Suppressor macrophage treated with lipopolysaccharide for 4 hours (primary cell): ENCODE results near the gene RNF8.
A peak's percentile ranks its signal among the peaks of the same experiment; 100 is the strongest.
"Not testable (repeated sequence)": the region's sequence is repeated elsewhere in the genome, so short reads cannot be mapped to it uniquely, and the experiment has no call there.

ENCODE experiments used
- DNase-seq: peaks from one replicate; pipeline ENCODE4 v3.0.0-alpha.2; 2020

Gene RNF8

DNA sequence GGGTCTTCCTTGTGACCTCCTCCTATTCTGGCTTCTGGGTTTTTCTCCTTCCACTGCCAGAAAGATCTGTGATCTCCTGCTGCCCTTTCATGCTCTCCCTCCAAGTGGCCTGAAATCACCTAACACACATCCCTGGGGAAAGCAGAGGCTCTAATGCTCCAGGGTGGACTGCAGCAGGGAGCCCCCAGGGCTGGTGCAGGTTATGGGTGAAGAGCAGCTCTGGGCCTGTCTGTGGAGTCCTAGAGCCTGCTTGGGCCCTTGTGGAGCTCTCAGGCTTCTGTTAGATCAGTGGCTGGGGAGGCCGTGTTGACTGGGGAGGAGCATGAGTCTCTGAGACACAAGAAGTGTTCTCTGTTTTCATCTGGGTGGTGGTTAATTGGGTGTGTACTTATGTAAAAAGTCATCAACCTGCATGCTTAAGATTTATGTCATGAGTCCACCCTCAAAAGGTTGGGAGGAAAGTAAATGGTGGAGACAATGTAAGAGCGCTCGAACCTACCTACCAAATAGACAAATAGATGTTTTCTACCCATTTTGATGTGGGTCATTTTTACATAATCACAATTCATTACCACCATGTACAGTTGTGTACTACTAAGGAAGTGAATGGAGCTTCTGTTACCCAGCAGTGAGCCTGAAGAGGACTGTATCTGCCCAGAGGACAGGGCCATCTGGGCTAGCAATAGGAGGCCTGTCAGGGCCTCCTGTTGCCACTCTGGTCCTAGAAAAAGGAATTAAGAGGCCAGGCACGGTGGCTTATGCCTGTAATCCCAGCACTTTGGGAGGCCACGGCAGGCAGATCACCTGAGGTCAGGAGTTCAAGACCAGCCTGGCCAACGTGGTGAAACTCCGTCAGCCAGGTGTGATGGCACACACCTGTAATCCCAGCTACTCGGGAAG is 32.0 kb upstream of the RNF8 start:
- no peak for DNase-seq

DNA sequence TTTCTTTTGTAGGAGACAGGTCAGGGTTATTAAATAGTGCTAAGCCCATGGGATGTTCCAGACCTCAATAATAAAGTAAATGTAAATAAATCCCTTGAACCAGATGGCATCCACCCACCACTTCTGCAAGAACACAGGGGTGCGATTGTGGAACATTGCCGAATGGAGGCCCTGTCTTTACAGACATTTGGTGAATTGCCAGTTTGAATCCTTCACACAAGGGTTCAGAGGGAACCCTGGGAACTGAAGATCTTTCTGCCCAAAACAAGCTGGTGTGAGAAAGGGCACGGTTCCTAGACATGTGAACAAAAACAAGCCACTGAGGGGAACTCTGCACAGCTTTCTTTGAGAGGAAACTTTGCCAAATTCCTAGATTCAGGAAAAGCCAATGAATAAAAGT is 30.2 kb upstream of the RNF8 start:
- no peak for DNase-seq

DNA sequence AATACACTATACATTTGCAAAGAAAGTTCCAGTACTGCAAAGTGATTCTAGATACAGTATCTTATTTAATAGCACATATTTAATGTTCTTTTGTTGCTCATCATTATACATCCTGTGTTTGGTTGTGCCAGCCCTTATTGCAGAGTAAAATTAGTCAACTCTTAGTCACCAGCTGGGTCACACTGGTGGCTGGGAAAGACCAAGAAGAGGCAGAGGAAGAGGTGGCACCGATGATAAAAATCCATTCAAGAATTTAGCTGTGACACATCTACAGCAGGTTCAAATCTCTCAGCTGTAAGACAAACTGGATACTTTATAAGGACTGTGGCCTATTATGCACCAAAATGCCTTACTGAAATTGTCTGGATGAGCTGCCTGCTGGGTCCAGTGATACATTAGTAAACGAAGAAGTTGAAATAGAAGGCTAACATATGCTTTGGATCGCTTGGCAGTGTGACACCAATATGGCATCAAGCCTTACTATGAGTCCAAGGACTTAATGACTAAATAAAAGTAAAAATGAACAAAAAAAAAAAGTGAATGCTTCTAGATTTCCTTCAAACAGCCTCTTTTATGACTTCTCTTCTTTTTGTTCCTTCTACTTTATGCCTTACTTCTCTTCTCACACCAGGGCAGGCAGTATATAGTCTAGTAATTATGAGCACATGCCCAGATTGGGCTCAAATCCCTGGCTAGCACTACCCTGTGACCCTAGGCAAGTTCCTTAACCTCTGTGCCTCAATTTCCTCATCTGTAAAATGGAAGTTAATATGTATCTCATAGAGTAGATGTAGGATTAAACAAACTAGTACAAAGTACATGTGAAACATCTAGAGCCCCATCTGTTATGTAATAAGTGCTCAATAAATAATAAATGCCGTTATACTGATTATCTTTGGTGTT is 29.4 kb upstream of the RNF8 start:
- DNase-seq, result peak; percentile 78

DNA sequence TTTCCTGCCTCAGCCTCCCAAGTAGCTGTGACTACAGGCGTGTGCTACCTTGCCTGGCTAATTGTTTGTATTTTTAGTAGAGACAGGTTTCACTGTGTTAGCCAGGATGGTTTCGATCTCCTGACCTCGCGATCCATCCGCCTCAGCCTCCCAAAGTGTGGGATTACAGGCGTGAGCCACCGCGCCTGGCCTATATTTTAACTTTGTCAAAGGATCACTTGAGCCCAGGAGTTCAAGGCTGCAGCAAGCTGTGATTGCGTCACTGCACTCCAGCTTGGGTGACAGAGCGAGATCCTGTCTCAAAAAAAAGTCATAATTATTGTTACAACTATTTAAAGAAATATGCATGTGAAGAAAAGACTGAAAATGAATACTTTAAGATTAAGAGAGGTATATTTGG is 23.4 kb upstream of the RNF8 start:
- not testable (repeated sequence) for DNase-seq

DNA sequence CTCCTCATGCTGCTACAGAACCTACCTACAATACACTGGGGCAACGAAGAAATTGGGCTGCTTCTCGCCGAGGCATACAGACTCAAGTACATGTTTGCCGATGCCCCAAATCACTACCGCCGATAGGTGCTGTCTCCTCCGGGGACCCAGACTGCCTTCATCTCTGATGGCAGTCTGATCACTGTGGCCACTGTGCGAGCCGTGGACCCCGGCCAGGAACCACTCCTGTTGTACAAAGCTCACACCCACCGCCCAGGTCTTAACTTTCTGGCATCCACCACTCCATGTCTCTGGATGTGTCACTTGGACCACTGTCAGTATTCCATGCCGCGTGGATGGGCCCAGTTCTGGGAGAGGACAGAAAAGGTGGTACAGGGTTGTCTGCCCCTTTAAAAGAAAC is 22.7 kb upstream of the RNF8 start:
- DNase-seq, result no peak

DNA sequence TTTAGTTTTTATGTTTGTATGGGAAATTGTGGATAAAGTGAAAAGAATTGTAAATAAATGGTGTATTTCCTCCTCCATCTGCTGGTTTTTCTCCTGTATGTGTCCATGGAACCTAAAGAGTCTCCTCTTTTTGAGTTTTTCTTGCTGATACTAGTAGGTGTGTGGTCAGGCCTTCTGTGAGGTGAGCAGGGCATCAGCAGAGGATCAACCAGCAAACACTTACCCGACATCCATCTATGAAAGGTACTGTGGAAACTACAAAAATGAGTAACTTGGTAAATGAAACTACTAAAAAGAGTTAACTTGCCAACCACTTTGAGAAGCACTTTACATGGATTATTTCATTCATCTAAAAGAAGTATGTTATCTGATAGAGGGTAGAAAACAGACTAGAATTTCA is 20.9 kb upstream of the RNF8 start:
- no peak for DNase-seq

DNA sequence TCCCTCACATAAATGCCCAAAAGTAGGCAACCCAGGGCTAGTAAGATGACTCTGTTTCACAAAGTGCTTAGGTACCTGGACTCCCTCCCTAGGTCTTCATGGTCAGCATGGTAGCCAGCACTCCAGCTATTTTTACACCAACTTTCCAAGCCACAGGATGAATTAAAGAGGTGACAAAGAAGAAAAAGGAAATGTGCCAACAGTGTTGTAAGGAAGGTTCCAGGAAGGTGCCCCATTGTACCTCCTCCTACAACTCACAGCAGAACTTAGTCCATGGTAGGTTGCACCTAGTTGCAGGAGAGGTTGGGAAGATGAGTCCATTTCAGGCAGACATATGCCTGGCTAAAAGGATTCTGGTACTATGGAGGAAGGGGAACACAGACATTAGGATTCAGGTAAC is 19.7 kb upstream of the RNF8 start:
- no peak for DNase-seq

DNA sequence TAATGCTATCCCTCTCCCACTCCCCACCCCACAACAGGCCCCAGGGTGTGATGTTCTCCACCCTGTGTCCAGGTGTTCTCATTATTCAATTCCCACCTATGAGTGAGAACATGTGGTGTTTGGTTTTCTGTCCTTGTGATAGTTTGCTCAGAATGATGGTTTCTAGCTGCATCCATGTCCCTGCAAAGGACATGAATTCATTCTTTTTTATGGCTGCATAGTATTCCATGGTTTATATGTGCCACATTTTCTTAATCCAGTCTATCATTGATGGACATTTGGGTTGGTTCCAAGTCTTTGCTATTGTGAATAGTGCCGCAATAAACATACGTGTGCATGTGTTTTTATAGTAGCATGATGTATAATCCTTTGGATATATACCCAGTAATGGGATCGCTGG is 15.5 kb upstream of the RNF8 start:
- DNase-seq, result not testable (repeated sequence)

DNA sequence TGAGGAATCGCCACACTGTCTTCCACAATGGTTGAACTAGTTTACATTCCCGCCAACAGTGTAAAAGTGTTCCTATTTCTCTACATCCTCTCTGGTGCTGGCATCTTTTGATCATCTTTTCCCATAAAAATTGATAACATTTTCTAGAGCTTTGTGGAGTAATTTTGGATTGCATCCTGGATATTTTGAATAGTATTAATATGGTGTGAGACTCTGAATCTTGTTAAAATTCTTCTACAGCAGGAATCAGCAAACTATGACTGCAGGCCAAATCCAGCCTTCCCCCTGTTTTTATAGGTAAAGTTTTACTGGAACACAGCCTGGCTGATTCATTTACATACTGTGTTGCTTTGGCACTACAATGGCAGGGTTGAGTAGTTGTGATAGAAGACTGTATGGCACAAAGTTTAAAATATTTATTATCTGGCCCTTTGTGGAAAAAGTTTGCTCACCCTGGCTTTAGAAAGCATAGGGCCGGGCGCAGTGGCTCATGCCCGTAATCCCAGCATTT is 15.0 kb upstream of the RNF8 start:
- DNase-seq, result no peak

DNA sequence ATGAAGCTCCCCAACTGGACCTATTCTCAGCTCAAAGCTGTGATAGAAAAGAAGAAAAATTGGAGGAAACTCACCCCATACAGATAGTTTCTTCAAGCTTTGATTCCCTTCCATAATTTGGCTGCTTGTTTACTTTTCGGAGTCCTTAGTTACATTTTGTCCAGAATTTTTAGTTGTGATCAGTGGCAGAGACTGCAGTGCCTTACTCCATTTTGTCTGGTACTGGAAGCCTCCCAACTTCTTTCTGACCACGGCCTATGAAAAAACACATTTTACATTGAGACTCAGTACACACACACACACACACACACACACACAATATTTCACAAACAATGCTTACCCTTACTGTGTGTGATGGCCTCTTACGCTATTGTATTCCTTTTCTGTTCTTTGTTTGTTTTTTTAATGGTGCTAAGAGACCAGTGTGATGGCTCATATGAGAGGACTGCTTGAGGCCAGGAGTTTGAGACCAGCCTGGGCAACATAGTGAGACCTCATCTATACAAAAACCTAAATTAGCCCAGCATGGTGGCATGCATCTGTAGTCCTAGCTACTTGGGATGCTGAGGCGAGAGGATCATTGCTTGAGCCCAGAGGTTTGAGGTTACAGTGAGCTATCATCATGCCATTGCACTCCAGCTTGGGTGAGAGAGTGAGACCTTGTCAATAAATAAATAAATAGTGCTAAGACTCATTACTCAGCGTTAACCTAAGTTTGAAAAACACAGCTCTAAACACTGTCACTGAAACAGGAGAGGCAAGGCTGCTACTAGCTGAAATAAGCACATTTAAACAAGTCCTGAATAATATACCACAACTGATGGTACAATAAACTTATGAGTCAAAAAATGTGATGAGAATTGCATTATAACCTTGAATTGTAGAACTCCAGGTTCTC is 13.8 kb upstream of the RNF8 start:
- no peak for DNase-seq

DNA sequence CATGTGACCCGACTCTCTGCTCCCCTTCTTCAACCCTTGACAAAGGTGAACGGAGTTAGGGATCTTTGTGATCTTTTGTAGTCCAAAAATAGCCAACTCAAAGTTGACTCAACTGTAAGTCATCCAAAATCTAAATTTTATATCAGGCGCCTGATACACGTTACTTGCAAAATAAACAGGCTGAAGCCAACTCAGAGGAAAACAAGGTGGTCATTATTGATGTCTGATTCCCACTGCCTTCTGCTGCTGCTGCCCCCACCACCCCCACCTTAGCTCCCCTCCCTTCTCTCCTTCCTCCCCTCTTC is 13.2 kb upstream of the RNF8 start:
- DNase-seq, result no peak

DNA sequence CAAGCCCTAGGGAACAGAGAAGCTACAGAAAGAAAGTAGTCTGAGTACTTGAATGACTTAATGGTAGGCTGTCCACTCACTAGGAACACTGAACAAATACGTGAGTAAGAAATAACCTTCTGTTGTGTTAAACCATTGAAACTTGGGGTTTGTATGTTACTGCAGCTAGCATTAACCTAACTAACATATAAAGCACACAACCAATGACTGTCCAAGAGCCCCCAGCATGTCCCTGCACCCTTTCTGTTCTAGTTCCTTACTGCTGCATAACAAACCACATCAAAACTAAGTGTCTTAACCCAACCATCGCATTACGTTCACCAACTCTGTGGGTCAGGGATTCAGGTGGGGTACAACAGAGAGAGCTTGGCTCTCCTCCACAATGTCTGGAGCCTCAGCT is 10.5 kb upstream of the RNF8 start:
- DNase-seq, result no peak

DNA sequence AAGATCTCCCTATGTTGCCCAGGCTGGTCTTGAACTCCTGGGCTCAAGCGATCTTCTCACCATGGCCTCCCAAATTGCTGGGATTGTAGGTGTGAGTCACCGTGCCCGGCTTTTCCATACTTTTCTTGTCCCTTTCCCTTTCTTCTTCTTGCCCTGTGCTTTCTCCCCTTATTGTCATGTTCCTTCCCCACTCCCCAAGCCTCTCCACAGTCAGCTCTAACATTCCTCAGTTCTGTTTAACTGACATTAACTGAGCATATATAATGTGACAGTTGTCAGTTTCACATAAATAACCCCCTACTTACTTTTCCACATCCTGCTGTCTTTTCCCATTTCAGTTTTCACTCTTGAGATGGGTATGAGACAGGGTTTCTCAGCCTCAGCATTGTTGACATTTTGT is 9.5 kb upstream of the RNF8 start:
- DNase-seq, result no peak

DNA sequence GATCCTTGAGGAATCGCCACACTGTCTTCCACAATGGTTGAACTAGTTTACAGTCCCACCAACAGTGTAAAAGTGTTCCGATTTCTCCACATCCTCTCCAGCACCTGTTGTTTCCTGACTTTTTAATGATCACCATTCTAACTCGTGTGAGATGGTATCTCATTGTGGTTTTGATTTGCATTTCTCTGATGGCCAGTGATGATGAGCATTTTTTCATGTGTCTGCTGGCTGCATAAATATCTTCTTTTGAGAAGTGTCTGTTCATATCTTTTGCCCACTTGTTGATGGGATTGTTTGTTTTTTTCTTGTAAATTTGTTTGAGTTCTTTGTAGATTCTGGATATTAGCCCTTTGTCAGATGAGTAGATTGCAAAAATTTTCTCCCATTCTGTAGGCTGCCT is 8.0 kb upstream of the RNF8 start:
- DNase-seq, result not testable (repeated sequence)

DNA sequence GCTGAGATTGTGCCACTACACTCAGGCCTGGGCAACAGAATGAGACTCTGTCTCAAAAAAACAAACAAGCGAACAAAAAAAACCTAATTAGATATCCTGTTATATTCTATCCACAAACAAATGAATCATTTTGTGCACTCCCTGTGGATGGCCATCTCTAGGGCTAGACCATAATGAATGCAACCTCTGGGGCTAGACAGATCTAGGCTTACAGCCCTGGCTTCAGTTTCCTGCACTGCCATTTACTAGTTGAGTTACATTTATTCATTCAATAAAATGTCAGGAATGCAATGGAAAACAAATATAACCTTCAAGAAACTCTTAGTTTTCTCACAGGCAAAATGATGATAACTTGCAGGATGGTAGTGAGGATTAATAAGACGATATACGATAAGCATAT is 6.6 kb upstream of the RNF8 start:
- DNase-seq, result no peak

DNA sequence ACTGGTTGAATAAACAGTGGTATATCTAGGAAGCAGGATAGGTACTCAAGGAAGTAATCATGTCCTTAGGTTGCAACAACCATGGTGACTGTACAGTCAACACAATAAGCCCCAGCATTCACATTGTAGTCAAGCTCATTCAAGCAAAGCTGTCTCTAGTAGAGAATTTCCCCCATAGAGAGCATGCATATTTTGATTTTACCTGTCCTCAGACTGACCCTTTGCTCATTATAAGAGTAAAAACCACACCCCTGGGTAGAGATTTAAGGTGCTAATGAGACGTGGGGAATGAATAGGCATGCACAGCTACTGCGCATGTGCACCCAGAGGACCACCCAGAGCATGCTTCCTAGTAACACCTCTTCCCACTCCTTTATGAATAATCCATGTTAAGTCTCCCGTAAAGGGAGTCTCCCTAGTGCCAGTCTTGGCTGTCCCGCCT is 6.1 kb upstream of the RNF8 start:
- no peak for DNase-seq

DNA sequence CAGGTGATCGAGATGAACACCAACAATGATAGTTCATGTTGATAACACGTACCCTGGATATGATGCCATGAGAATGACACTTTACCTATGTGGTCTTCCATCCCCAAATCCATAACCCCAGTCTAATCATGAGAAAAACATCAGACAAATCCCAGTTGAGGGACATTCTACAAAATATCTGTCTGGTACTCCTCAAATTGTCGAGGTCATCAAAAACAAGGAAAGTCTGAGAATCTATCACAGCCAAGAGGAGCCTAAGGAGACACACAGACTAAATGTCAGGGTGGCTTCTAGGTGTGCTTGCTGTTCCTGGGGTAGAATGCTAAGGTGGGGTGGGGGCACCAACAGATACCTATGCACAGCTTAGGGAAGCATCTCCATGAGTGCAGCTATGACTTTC is 2.8 kb upstream of the RNF8 start:
- no peak for DNase-seq

DNA sequence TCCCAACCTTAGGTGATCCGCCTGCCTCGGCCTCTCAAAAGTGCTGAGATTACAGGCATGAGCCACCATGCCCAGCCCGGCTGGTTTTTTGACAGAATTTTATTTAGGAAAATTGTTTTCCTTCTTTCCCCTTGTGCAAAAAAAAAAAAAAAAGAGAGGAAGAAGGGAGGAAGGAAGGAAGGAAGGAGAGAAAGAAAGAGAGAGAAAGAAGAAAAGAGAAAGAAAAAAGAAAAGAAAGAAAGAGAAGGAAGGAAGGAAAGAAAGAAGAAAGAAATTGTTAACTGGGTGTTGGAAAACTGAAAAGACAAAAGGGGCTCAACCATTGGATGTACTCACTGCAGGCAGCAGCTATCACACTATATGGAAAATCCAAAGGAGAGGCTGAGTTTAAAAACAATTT is 1.4 kb upstream of the RNF8 start:
- no peak for DNase-seq

DNA sequence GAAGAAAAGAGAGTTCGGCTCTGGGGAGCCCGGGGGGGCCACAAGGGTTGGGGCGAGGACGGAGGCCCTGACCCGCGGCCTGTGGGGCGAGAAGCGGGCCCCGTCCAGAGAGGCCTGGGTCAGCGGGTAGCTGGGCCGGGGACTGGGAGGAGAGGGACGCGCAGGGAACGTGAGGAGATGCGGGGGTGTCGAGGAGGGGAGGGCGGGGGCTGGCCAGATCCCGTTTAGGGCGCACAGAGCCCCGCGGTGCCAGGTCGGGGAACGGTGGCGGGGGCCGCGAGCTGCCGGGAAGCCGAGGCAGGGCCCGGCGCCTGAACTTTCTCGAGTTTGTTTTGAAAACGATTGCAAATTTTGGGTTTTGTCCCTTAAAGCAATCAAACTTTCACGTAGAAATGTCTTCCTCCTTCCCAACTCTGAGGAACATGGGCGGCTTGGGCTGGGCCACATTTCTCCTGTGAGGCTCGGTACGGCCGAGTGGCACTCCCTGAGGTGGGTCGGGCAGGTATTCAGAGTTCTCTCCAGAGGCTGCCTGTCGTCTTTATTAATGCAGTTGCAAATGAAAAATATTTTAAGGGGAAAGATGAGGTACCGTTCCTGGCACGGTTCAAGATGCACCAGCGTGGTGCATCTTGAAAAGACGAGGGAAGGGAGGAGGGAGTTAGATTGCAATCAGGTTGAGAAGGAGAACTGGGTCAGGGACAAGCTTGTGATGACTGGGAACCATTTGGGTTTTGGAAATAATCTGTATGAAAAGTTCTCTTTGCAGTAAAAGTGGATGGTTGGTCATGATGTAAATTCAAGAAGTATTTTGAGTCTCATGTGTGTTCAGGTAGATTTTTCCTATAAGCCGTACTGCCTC is 972 bp downstream of the RNF8 start:
- peak; percentile 25 for DNase-seq

DNA sequence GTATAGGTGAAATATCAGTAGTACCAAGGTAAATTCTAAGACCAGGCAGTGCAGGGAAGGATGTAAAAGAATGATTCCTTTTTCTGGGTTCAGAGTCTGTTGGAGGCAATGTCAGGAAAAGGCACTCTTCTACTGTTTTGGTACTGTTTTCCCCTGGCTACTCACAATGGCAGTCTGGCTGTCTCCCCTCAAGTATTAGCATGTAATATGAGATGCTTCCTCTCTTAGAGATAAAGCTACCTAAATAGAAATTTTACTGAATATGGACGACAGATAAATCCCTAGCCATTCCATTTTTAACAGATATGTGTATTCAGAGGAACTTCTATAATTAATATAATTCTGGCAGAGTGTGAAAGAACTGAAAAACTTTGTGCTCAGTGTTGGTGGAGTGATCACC is 3.5 kb downstream of the RNF8 start:
- DNase-seq, result no peak

DNA sequence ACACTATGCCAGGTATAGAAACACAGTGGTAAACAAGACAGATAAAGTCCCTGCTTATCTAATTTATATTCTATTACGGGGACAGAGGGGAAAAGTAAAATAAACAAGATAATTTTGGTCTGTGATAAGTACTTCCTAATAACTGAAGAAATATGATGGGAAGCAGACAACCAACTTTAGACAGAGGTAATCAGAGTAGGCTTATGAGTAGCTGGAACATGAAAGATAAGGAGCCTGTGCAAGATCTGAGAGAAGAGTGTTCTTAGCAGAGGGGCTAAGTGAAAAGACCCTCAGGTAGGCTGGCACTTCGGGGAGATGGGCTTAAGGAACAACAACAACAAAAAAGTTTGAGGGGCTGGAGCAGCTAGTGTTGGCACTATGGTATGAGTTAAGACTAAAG is 4.1 kb downstream of the RNF8 start:
- no peak for DNase-seq

DNA sequence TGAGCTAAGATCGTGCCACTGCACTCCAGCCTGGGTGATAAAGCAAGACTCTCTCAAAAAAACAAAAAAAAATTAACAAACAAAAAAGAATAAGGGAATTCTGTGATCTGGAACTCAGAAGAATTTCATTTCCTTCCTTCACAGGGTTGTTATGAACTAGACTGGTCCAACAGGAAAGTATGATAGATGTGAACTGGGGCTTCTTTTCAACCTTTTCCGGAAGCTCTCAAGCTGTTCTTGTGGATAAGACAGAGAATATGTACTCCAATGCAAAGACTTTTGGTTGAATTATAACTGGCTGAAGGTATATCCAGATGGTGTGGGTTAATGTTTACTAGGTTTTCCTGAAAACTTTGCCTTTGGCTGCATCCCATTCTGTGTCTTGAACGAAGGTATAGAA is 5.3 kb downstream of the RNF8 start:
- no peak for DNase-seq
